ENCODE measurements around the gene FOXQ1. TPM values are rescaled to one million over a fixed set of nuclear protein-coding genes. Genes with fewer than 3 reads are reported as not detected.
"Not testable (repeated sequence)": the region's sequence is repeated elsewhere in the genome, so short reads cannot be mapped to it uniquely, and the experiment has no call there.

The FOXQ1 gene
- total and polyA plus RNA-seq, 4 experiments from 2014 or later, result not detected

- Mint-ChIP-seq H3K4me1 (peaks cover 15 to 33% (median 25%) of the 10 kb centered on the region in 4 donors), H3K27me3 (peaks cover 30 to 32% of the 10 kb centered on the region in 2 donors), H3K4me3 (peak overlapping the region; percentile 59 to 81 (median 68)), H3K36me3 (no peaks in the 10 kb centered on the region), H3K27ac (no peak overlapping the region), H3K9me3 (peaks cover 0 to 4% (median 0%) of the 10 kb centered on the region in 8 donors)
- DNase-seq, result no peak
- no peaks in the 10 kb centered on the region for H3K36me3 ChIP-seq (ENCODE audit: insufficient read depth, low read length)
- peaks cover 10% of the 10 kb centered on the region for H3K4me1 ChIP-seq (ENCODE audit: insufficient read depth, low read length)
- no peak overlapping the region for H3K27ac ChIP-seq (ENCODE audit: low read depth, low read length)
- POLR2A ChIA-PET (ENCODE audit: partially characterized antibody), result no interaction called here
- H3K4me3 ChIP-seq (ENCODE audit: low read length in 2 of 2), result no peak overlapping the region
- intact Hi-C loops (cut with micrococcal nuclease), result no loop called here
- no peaks in the 10 kb centered on the region for H3K9me3 ChIP-seq (ENCODE audit: control insufficient read depth in 1 of 2, low read length in 2 of 2)
- peaks cover 11% of the 10 kb centered on the region for H3K27me3 ChIP-seq (ENCODE audit: insufficient read depth, low read length)
- CTCF ChIA-PET (ENCODE audit: partially characterized antibody), result no interaction called here
These were observed 3.9 kb downstream of the FOXQ1 start for GRCh38 chr6:1315560-1316386.

GRCh38 chr6:1316489-1316971 is 4.6 kb downstream of the FOXQ1 start:
- Histone ChIP-seq H3K9me3 (ENCODE audit: control insufficient read depth in 1 of 2, low read length in 2 of 2) (no peaks in the 10 kb centered on the region), H3K4me3 (ENCODE audit: low read length in 2 of 2) (peak overlapping the region in 1 of 2 donors; percentile 40), H3K36me3 (ENCODE audit: insufficient read depth, low read length) (no peaks in the 10 kb centered on the region), H3K4me1 (ENCODE audit: insufficient read depth, low read length) (peaks cover 10% of the 10 kb centered on the region), H3K27ac (ENCODE audit: low read depth, low read length) (no peak overlapping the region), H3K27me3 (ENCODE audit: insufficient read depth, low read length) (peaks cover 11% of the 10 kb centered on the region)
- H3K4me1 Mint-ChIP-seq, result peaks cover 12 to 27% (median 20%) of the 10 kb centered on the region in 4 donors
- intact Hi-C loops (cut with micrococcal nuclease), result no loop called here
- H3K4me3 Mint-ChIP-seq, result peak overlapping the region in 6 of 8 donors; percentile 59 to 81 (median 72)
- ChIA-PET CTCF (ENCODE audit: partially characterized antibody) (no interaction called here), POLR2A (ENCODE audit: partially characterized antibody) (no interaction called here)
- peaks cover 24 to 30% of the 10 kb centered on the region in 2 donors for H3K27me3 Mint-ChIP-seq
- H3K9me3 Mint-ChIP-seq, result peaks cover 0 to 4% (median 0%) of the 10 kb centered on the region in 8 donors
- H3K36me3 Mint-ChIP-seq, result no peaks in the 10 kb centered on the region
- H3K27ac Mint-ChIP-seq, result no peak overlapping the region
- no peak for DNase-seq

GRCh38 chr6:1317302-1317815 is 5.5 kb downstream of the FOXQ1 start:
- intact Hi-C loops (cut with micrococcal nuclease), result no loop called here
- Mint-ChIP-seq H3K27me3 (peaks cover 25 to 32% of the 10 kb centered on the region in 2 donors), H3K9me3 (peaks cover 0 to 2% (median 0%) of the 10 kb centered on the region in 8 donors), H3K36me3 (no peaks in the 10 kb centered on the region), H3K27ac (no peak overlapping the region), H3K4me3 (peak overlapping the region in 1 of 8 donors; percentile 64), H3K4me1 (peaks cover 9 to 24% (median 18%) of the 10 kb centered on the region in 4 donors)
- no peaks in the 10 kb centered on the region for H3K9me3 ChIP-seq (ENCODE audit: control insufficient read depth in 1 of 2, low read length in 2 of 2)
- no peak for DNase-seq
- no peaks in the 10 kb centered on the region for H3K36me3 ChIP-seq (ENCODE audit: insufficient read depth, low read length)
- peaks cover 11% of the 10 kb centered on the region for H3K27me3 ChIP-seq (ENCODE audit: insufficient read depth, low read length)
- H3K4me1 ChIP-seq (ENCODE audit: insufficient read depth, low read length), result peaks cover 10% of the 10 kb centered on the region
- POLR2A ChIA-PET (ENCODE audit: partially characterized antibody), result no interaction called here
- CTCF ChIA-PET (ENCODE audit: partially characterized antibody), result no interaction called here
- H3K27ac ChIP-seq (ENCODE audit: low read depth, low read length), result no peak overlapping the region
- no peak overlapping the region for H3K4me3 ChIP-seq (ENCODE audit: low read length in 2 of 2)

- intact Hi-C loops (cut with micrococcal nuclease), result no loop called here
- peaks cover 0 to 2% (median 0%) of the 10 kb centered on the region in 8 donors for H3K9me3 Mint-ChIP-seq
- ChIA-PET CTCF (ENCODE audit: partially characterized antibody) (no interaction called here), POLR2A (ENCODE audit: partially characterized antibody) (no interaction called here)
- H3K4me1 Mint-ChIP-seq, result peaks cover 9 to 22% (median 17%) of the 10 kb centered on the region in 4 donors
- H3K4me3 Mint-ChIP-seq, result peak overlapping the region in 7 of 8 donors; percentile 19 to 71 (median 27)
- H3K9me3 ChIP-seq (ENCODE audit: control insufficient read depth in 1 of 2, low read length in 2 of 2), result no peaks in the 10 kb centered on the region
- no peaks in the 10 kb centered on the region for H3K36me3 Mint-ChIP-seq
- H3K27me3 Mint-ChIP-seq, result peaks cover 24 to 32% of the 10 kb centered on the region in 2 donors
- H3K36me3 ChIP-seq (ENCODE audit: insufficient read depth, low read length), result no peaks in the 10 kb centered on the region
- H3K4me1 ChIP-seq (ENCODE audit: insufficient read depth, low read length), result peaks cover 10% of the 10 kb centered on the region
- peaks cover 11% of the 10 kb centered on the region for H3K27me3 ChIP-seq (ENCODE audit: insufficient read depth, low read length)
- H3K27ac Mint-ChIP-seq, result peak overlapping the region in 1 of 7 donors; percentile 65
- no peak for DNase-seq
- no peak overlapping the region for H3K27ac ChIP-seq (ENCODE audit: low read depth, low read length)
- no peak overlapping the region for H3K4me3 ChIP-seq (ENCODE audit: low read length in 2 of 2)
These were observed 6.1 kb downstream of the FOXQ1 start for GRCh38 chr6:1318036-1318435.

GRCh38 chr6:1318584-1318983 is 6.7 kb downstream of the FOXQ1 start:
- H3K4me3 ChIP-seq (ENCODE audit: low read length in 2 of 2); H3K36me3 ChIP-seq (ENCODE audit: insufficient read depth, low read length); intact Hi-C loops (cut with micrococcal nuclease); H3K27ac Mint-ChIP-seq; H3K9me3 Mint-ChIP-seq; H3K4me3 Mint-ChIP-seq; H3K27ac ChIP-seq (ENCODE audit: low read depth, low read length); H3K36me3 Mint-ChIP-seq; CTCF ChIA-PET (ENCODE audit: partially characterized antibody); H3K9me3 ChIP-seq (ENCODE audit: control insufficient read depth in 1 of 2, low read length in 2 of 2); DNase-seq; POLR2A ChIA-PET (ENCODE audit: partially characterized antibody): not testable (repeated sequence)
- Mint-ChIP-seq H3K27me3 (peaks cover 24 to 32% of the 10 kb centered on the region in 2 donors), H3K4me1 (peaks cover 9 to 22% (median 17%) of the 10 kb centered on the region in 4 donors)
- peaks cover 10% of the 10 kb centered on the region for H3K4me1 ChIP-seq (ENCODE audit: insufficient read depth, low read length)
- peaks cover 11% of the 10 kb centered on the region for H3K27me3 ChIP-seq (ENCODE audit: insufficient read depth, low read length)

GRCh38 chr6:1321738-1322137 is 9.8 kb downstream of the FOXQ1 start:
- Mint-ChIP-seq H3K27ac (no peak overlapping the region), H3K4me1 (no peaks in the 10 kb centered on the region), H3K36me3 (no peaks in the 10 kb centered on the region), H3K27me3 (peaks cover 13 to 21% of the 10 kb centered on the region in 2 donors), H3K4me3 (no peak overlapping the region), H3K9me3 (peaks cover 0 to 2% (median 0%) of the 10 kb centered on the region in 8 donors)
- DNase-seq, result no peak
- no peaks in the 10 kb centered on the region for H3K9me3 ChIP-seq (ENCODE audit: control insufficient read depth in 1 of 2, low read length in 2 of 2)
- H3K27me3 ChIP-seq (ENCODE audit: insufficient read depth, low read length), result no peaks in the 10 kb centered on the region
- H3K4me1 ChIP-seq (ENCODE audit: insufficient read depth, low read length), result no peaks in the 10 kb centered on the region
- POLR2A ChIA-PET (ENCODE audit: partially characterized antibody), result no interaction called here
- intact Hi-C loops (cut with micrococcal nuclease), result no loop called here
- no peak overlapping the region for H3K4me3 ChIP-seq (ENCODE audit: low read length in 2 of 2)
- no peak overlapping the region for H3K27ac ChIP-seq (ENCODE audit: low read depth, low read length)
- H3K36me3 ChIP-seq (ENCODE audit: insufficient read depth, low read length), result no peaks in the 10 kb centered on the region
- CTCF ChIA-PET (ENCODE audit: partially characterized antibody), result no interaction called here

GRCh38 chr6:1322156-1322555 is 10.3 kb downstream of the FOXQ1 start:
- POLR2A ChIA-PET (ENCODE audit: partially characterized antibody), result no interaction called here
- H3K4me3 ChIP-seq (ENCODE audit: low read length in 2 of 2), result no peak overlapping the region
- Mint-ChIP-seq H3K4me1 (no peaks in the 10 kb centered on the region), H3K27ac (no peak overlapping the region), H3K9me3 (peaks cover 0 to 2% (median 0%) of the 10 kb centered on the region in 8 donors), H3K27me3 (peaks cover 13 to 24% of the 10 kb centered on the region in 2 donors), H3K4me3 (no peak overlapping the region), H3K36me3 (no peaks in the 10 kb centered on the region)
- no peaks in the 10 kb centered on the region for H3K36me3 ChIP-seq (ENCODE audit: insufficient read depth, low read length)
- H3K9me3 ChIP-seq (ENCODE audit: control insufficient read depth in 1 of 2, low read length in 2 of 2), result no peaks in the 10 kb centered on the region
- intact Hi-C loops (cut with micrococcal nuclease), result no loop called here
- no peak overlapping the region for H3K27ac ChIP-seq (ENCODE audit: low read depth, low read length)
- H3K4me1 ChIP-seq (ENCODE audit: insufficient read depth, low read length), result no peaks in the 10 kb centered on the region
- no peak for DNase-seq
- CTCF ChIA-PET (ENCODE audit: partially characterized antibody), result no interaction called here
- no peaks in the 10 kb centered on the region for H3K27me3 ChIP-seq (ENCODE audit: insufficient read depth, low read length)

All from CD4-positive, alpha-beta memory T cell (primary cell).